GM23248 (cell line): ENCODE data around the gene CWF19L2.

Experiments
- EZH2 ChIP-seq: fragments of 200-600 bp; sonication (generic); IDR thresholded peaks from 2 replicates; pipeline ENCODE4 v1.6.1; 2018; ENCODE audit warnings: antibody characterized with exemption, mild to moderate bottlenecking; ENCODE audit not compliant: insufficient read depth, poor library complexity, severe bottlenecking
- EZH2phosphoT487 ChIP-seq: fragments of 200-600 bp; sonication (generic); IDR thresholded peaks from 2 replicates; pipeline ENCODE4 v1.6.1; 2018; ENCODE audit warnings: antibody characterized with exemption, moderate library complexity, mild to moderate bottlenecking, low read depth; ENCODE audit not compliant: insufficient read depth

DNA sequence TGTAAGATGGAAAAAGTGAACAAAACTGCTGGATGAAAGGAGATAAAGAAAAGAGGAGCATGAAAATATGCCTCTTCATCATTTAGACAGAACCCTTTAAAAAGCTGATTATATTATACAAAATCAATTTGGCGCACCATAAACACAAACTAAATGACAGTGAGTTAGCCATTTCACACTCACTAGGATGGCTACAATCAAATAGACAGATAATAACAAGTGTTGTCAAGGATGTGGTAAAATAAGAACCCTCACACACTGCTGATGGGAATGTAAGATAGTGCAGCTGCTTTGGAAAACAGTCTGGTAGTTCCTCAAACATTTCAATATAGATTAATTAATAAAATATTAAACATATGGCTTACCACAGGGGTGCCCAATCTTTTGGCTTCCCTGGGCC lies 99.7 kb downstream of the CWF19L2 start:
- no peak for TF ChIP-seq EZH2phosphoT487
- TF ChIP-seq EZH2 = no peak
